Activated CD4-positive, CD25-positive, alpha-beta regulatory T cell treated with anti-CD3 and anti-CD28 coated beads, Interleukin-2, amount 50 U/mL, for 16 hours (primary cell): ENCODE measurements around the gene GPR160.

Experiments used
- DNase-seq: peaks from one replicate; pipeline ENCODE4 v3.0.0-alpha.2; 2020; ENCODE audit warnings: low read depth, low spot score

The GPR160 gene

DNA sequence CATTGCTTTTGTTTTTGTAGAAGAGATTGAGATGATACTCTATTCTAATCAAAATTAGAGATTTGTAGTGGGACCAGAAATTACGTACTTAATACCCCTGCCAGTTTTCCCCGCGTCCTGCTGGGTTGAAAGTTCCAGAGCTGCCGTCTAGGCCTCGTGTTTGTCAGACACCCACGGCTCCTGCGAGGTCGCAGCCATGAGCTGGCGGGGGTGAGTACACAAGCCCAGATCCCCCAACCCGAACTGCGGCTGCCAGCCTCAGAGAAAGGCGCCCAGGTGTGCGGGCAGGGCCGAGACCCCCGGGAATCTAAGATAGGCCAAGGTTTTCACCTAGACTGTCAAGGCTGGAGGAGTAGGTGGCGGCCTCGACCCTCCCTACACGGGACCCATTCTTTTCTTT, 26.3 kb downstream of the GPR160 start:
- no peak for DNase-seq

DNA sequence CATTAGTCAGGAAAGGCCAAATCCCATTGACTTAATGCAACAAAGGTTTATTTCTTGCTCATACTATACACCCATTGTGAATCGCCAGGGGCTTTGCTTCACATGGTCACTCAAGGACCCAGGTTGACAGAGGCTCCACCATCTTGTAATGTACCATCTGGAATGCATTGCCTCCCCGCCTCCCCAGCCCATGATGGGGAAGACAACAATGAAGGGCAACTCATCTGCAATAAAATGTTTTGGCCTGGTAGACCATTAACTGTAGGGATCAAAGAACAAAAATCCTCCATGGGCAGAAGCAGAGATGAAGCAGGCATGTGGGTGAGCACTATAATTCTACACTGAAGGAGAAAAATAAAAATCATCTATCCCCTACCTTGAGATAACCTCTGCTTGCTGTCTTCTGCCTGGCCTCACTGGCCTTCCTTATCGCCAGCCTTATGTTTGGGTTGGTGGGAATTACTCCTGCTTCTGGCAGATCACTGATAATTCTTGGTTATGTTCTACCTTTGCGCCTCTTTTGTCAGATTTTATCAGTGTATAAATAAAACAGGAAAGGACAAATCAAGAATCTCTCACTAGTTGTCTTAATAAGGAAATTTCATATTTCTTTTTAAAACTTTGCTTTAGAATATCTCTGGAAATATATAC, 37.8 kb downstream of the GPR160 start:
- DNase-seq: no peak

DNA sequence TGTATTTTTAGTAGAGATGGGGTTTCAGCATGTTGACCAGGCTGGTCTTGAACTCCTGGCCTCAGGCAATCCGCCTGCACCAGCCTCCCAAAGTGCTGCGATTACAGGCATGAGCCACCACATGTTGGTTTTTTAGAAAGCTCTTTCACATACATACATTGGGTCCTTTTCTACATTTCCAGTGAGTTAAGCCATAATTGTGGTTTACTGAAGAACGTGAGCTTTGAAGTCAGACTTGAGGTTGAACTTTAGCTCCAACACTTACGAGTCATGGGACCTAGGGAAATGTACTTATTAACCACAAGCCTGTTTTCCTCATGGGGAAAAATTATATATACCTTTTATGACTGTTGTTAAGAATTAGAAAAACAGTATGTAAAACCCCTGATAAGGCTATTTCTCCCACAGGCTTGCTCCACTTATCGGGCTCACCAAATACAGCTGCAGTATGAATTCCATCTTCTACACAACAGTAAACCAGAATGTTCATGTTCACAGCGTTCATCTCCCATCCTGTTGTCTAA, 39.0 kb downstream of the GPR160 start:
- no peak for DNase-seq

DNA sequence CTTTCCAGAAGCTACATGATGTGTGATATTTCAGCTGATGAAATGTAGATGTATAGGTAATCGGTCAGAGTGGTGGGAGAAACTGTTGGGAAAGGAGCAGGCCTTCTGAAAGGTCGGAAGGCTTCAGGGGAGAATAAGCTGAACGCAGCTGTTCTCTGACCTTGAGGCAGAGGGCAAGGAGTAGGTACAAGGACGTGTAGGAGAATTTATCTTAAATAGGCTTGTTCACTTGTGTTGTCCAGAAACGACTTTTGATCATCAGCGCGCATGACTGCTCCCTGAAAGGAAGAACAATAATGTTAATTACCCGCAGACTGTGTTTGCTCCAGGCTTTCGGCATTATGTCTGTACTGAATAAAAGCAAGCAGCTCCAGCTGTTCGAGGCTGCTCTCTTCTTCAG, 39.6 kb downstream of the GPR160 start:
- no peak for DNase-seq

DNA sequence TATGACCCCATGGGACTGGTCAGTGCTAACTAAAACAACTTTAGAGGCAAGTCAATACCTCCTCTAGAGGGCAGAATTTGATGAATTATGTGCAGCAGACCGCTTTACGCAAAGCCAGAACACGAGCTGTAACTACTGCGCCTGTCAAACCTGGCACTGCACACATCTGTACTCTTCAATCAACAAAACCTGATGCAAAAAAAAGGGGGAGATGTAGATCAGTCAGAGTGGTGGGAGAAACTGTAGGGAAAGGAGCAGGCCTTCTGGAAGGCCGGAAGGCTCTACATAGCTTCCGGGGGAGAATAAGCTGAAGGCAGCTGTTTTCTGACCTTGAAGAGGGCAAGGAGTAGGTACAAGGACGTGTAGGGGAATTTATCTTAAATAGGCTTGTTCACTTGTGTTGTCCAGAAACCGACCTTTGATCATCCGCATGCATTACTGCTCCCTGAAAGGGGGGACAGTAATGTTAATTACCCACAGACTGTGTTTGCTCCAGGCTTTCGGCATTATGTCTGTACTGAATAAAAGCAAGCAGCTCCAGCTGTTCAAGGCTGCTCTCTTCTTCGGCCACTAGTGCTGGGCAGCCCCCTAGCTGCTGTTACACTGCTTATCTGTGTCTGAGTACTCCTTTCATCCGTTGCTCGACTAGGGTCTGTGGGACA, 41.0 kb downstream of the GPR160 start:
- no peak for DNase-seq

DNA sequence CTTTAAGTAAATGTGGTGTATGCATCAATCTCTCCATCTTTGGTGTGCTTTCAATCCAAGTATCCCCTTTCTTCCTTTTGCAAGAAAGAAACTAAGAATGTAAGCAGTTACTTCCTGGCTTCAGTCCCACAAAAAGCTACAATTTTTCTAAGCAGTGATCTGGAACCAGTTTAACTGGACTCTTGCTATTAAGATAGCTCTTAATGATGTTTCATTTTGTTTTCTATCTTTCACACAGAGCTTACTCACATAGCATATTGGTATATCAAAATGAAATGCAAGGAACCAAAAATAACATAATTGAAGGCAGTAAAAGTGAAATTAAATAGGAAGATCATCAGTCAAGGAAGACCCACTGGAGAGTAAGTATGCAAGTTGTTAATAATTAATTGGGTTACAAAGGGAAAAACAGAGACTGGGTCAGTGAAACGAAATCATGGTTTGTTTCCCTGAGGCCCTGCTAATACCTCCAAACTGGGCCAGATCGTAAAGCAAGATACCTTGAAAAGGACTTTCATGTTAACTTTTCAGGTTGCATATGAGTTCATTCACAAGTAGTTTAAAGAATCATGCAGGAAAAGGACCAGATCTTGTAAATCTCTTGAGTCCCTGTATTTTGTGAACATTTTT, 41.9 kb downstream of the GPR160 start:
- no peak for DNase-seq

DNA sequence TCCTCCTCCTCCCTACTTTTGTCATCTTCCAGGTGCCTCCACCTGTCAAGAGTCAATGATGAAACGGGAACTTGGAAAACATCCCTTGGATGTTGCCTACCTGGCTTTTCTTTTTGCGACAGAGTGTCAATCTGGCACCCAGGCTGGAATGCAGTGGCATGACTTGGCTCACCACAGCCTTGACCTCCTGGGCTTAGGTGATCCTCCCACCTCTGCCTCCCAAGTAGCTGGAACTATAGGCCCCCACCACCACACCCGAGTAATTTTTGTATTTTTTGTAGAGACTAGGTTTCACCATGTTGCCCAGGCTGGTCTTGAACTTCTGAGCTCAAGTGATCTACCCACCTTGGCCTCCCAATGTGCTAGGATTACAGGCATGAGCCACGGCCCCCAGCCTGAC, 42.8 kb downstream of the GPR160 start:
- no peak for DNase-seq

DNA sequence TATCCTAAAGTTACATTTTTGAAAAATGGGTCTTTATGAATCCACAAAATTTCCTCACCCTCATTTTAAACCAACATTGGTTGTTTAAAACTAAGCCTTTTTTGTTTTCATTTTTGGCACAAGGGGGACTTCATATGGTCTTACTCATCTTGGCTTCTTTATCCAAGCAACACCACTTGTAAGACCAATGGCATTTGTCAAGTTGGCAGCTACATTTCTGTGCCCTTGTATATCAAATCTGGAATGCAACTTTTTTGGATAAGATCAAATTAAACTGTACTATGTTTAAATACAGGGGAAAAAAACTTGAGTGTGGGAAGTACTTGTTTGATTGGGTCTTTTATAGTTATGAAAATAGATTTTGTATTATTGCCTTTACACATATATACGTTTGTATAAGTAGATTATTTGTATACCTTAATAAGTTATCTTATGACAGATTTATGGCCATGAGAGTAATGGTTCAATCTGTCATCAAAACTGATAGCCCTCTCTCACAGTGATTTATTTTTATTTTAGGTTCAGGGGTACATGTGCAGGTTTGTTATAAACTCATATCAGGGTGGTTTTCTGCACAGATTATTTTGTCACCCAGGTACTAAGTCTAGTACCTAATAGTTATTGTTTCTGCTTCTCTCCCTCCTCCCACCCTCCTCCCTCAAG, 43.4 kb downstream of the GPR160 start:
- DNase-seq: no peak

DNA sequence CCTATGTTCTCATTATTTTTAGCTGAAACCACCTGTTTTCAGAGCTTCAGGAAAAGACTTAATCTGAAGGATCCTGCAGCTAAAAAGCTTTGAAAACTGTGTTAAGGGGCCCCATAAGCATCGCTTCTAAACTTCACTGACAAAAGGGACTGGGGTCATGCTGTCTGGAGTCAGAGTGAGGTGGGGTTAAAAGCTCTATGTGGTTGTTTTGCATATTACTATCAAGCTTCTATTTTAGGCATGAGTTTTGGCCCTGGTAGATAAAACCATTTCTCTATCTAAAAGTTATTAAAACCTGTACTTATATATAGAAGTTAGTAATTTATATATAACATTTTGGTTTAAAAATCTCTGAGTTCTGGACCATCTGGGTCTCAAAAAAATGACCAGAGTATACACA, 45.5 kb downstream of the GPR160 start:
- no peak for DNase-seq

DNA sequence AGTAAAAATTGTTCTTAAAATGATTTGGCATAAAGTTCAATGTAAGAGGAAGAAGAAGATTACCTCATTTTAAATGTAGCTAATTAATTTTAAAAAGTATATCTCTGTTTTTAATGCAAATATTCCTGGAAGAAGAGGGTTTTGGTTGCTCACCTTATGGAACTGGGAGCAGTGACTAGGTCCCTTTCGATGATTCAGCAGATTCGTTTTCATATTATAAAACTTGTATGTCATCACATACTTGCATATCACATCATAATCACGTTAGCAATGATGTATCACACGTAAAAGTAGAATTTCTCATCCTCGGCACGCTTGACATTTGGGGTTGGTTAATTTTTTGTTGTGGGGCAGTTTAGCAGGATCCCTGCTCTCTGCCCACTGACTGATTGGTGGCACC, 47.6 kb downstream of the GPR160 start:
- DNase-seq: no peak

DNA sequence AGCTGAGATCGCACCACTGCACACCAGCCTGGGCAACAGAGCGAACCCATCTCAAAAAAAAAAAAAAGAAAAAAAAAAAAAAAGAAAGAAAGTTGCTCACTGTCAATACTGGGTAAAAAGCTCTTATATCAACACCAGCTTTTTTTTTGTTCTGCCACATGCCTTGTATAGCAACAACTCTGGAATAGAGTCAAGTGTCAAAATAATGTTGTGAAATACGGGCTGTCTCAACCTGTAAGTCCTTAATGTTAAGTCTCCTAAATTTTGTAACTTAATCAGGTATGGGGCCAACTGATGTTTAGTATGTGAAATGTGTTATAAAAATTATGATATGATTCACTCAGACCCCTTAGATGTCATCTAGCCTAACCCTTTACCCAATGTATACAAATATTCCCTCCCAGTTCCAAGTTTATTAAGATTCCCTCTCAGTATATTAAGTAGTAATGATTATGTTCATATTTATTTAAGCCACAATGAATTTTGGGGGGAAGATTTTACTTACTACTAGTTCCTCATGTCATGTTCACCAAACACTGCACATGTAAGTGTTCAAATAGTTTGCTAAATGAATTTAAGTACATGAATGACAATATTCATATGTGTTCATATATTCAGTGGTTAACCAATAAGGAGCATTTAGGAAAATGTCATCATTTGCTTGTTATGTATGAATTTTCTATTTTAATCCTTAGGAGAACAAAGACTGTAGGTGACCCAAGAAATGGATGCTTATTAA, 52.2 kb downstream of the GPR160 start:
- no peak for DNase-seq

DNA sequence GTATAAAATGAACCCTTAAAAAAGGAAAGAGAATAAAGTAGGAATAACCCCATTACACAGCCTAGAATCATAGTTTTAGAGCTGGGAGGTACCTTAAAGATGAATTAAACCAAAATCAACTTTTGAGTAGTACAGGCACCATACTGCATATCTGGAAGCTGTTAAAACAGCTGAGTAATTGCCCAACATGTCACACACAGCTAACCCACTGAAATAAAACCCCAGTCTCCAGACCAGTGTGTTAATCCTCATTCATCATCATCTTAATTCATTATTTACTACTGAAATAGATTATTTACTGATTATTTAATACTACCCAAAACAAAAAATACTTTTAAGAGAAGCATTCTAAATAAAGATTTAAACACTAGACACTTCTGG, 52.8 kb downstream of the GPR160 start:
- no peak for DNase-seq

DNA sequence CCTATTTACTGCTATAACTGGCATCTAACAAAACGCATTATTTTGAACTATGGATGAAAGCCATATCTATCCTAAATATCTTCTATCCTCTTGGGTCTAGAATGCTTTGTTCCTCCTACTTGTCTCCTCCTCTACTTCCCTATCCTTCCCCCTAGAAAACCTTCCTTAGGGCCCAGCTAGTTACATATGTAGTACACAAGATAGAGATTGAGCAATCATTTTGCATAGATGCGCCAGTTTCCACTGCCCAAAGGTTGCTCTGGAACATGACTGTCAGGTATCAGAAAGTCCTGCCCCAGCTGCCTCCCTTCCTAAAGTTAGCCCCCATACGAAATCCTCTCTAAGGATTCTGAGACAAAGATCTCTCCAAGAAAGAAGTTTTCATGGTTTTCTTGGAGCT, 55.1 kb downstream of the GPR160 start:
- DNase-seq: no peak

DNA sequence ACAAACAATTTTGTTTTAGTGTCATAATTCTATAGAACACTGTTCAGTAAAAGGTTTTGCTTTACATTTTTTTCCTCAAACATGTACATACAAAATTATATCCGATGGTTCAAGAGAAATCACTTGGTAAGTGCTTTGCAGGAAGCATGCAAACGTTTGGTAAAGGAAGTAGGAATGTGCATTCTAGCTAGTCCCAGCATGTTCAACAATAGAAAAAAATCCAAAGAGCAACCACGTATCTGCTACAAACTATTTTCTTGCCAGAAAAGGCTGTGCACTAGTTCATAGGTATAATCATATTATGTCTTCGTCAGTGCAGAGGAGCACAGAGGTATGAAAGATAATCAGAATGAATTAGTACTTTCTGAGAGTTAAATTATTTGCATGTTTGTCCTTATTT, 58.0 kb downstream of the GPR160 start:
- no peak for DNase-seq

DNA sequence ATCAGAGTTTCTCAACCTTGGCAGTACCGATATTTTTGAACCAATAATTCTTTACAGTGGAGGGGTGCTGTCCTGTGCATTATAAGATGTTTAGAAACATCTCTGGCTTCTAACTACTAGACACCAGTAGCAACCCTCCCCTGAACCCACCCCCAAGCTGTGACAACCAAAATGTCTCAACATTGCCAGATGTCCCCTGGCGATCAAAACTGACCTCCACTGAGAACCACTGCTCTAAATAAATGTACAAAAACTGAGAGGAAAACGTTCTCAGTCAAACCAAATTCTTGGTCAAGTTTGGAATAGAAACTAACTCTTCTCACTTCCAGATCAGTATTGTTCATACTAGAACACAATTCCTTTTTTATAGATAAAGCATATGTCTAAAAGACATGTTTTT, 58.5 kb downstream of the GPR160 start:
- no peak for DNase-seq

DNA sequence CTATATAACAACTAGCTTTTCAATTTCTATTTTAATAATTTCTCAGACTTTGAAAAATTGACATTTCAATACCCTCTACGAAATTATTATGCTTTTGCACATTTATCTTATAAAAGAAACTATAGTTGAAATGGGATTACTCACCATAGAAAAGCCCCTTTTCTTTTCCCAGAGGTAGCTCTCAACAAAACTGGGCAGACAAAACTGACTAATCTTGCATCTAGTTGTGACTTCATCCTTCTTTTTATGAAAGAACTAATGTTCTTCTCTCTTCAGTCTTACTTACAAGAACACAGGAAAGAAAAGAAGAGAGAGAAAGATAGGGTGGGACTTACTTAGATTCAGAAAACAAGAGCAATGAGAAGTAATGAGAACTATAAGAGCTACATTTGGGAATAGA, 61.0 kb downstream of the GPR160 start:
- no peak for DNase-seq

DNA sequence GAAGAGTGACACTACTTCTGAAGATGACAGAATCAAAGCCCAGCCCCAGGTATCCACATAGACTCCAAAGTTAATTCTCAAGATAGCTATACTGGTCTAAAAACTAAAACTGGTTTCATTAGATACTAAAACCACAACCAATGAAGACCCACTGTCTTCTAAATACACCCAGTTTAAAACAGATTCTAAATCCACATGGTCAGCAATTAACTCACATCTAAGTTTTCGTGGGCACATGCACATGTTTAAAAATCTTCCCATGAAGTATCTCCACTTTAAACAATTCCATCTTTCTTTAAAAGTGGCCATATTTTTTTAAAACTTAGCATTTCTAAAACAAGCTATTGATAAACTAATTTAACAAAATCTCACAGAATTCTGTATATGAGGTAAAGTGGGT, 63.1 kb downstream of the GPR160 start:
- DNase-seq: no peak

DNA sequence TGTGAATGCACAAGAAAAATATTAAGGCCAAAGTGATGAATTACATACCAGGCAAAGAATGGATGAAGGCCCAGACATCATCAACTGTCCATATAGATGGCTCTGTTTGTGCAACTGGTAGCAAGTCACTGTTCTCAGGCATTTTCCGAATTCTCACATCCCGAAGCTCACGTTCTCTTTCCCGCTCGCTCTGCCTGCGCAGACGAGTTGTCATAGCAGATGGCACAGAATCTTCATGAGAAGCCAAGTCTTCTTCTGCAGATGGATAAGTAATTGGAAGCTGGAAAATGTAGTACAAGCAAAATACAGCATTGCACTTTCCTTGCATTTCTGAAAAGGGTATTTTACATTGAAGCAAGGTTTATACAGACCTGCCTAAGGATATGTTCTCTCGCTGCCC, 64.6 kb downstream of the GPR160 start:
- no peak for DNase-seq

DNA sequence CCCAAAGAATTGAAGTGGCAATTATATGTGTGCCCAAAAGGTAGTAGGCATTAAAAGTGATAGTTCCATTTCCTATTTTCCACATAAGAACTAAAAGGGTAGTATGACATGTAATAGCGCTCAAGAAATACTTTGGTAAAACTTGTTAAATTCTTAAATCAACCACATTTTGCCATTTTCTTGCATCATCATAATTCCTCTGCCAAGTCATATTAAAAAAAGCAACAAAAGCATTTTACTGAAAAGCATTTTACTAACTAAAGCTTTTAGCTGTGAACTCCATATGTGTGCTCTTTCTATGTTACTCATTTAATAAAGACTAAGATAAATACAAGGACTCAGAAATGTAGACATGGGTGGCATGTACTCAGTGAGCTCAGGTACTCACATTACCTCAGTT, 70.1 kb downstream of the GPR160 start:
- no peak for DNase-seq

DNA sequence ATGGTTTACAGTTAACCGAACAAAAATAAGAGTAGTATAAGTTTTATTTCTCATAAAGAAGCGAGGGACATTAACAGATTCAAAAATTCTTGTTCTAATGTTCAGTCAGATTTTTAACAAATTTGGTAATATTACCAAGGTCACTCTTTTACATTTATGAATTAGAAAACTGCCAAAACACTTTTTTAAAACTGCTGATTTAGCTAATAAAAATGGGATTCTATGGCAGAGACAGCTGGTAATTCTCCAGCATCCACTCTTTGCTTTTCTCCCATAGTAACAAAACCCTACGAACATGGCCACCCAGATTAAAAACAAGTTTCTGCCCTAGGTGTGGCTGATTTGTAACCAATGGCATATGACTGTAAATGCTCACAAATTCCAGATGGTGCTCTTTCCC, 71.2 kb downstream of the GPR160 start:
- no peak for DNase-seq

DNA sequence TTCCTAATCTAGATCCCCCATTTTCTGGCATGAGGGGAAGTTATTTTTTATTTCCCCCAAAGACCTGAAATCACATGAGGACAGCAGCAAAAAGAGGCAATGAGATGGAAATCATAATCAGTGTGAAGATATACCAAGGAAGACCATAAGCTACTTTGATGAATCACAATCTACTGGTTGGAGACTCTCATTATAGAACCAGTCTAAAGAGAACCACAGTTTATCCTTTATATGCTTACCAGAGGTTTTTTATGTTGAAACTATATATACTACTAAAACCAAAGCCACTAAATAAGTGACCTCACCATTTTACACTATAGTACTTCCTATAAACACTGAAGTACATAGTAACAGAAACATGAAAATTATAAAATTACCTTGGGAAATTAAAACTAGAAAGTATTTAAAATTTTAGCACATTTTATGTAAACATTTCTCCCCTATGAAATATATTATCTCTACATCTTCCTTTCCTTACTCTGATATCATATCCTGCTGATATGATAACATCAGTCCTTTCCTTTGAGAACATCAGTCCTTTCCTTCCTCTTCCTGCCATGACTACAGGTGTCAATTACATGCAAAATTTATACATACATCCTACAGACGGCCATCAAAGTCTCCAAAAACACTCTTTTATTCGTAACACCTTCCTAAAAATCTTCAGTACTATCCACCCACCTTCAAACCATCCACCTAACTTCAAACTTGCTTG, 71.9 kb downstream of the GPR160 start:
- no peak for DNase-seq
